ENCODE measurements around the gene ZNF844.
"Not testable (repeated sequence)": the region's sequence is repeated elsewhere in the genome, so short reads cannot be mapped to it uniquely, and the experiment has no call there.

Gene ZNF844

DNA sequence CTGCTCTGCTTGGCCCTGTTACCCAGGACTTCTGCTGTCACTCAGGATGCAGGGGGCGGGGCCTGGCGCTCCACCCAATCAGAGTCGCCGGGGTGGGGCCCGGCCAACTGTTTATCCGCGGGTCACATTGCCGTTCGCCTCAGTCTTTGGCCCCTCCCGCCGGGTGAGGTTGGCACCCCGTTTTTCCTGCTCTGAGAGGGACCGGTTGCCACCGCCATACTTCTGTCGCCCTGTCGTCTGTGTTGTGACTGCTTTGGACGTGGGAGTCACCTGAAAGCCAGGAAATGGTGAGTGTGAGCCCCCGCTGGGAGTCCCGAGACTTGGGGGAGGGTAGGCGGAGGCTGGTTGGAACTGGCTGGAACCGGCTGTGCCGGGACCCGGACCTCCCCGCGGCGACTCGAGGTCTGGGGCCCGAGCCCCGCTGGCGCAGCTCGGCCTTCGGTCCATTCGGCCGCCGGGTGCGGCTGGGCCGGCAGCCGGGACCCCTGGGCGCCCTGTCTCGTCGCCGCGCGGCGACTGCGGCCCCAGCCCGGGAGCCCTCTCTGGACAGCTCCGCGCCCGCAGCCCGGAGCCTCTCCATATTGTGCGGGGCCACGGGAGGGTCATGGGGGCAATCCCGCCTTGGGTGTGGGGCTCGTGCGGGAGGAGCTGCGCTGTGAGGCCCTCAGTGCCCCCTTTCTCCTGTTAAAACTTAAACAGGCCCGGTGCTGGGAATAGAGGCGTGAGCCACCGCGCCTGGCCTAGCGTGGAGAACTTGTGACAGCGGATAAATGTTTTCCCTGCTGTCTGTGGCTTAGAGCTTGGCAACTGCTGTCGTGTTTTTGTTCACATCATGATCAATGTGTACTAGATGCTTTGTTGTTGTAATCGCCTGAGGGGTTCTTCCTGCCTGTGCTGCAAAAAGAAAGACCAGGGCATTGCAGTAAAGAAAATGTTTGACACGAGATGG lies at the start of gene ZNF844:
Gene ZNF844 (plus strand): TSS at position 142 of the 949 bp plus-strand sequence. CDS start 143 bp downstream, at position 285.
- DNase-seq (ENCODE audit: low spot score): peak; percentile 76

DNA sequence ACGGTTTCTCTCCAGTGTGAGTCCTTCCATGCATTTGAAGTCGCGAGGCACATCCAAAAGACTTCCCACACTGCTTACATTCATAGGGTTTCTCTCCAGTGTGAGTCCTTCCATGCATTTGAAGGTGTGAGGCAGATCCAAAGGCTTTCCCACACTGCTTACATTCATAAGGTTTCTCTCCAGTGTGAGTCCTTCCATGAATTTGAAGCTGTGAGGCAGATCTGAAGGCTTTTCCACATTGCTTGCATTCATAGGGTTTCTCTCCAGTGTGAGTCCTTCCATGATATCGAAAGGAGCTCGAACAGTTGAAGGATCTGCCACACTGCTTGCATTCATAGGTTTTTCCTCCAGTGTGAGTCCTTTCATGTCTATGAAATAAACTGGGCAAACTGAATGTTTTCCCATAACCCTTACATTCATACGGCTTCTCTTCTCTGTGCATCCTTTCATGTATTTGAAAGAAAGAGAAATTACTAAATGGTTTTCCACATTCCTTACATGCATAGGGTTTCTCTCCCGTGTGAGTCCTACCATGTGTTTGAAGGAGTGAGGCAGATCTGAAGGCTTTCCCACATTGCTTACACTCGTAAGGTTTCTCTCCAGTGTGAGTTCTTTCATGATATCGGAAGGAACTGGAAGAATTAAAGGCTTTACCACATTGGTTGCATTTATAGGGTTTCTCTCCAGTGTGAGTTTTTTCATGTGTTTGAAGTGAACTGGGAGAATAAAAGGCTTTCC lies 49.3 kb upstream of the ZNF844 start:
- no peak for DNase-seq (ENCODE audit: low spot score)

- DNase-seq (ENCODE audit: low spot score): no peak
Observed at GRCh38 chr19:12015753-12016116, 48.8 kb upstream of the ZNF844 start.

GRCh38 chr19:12034198-12034597 lies 30.3 kb upstream of the ZNF844 start:
- no peak for DNase-seq (ENCODE audit: low spot score)

- DNase-seq (ENCODE audit: low spot score): no peak
Observed at GRCh38 chr19:12034620-12035019, 29.9 kb upstream of the ZNF844 start.

GRCh38 chr19:12035220-12036172 lies 29.0 kb upstream of the ZNF844 start, which contains the start of gene ZNF433:
ZNF433 (minus strand) TSS chr19:12035679; CDS start chr19:12035539, 140 bp downstream.
- DNase-seq (ENCODE audit: low spot score): peak; percentile 78

GRCh38 chr19:12042893-12043292 lies 21.6 kb upstream of the ZNF844 start:
- DNase-seq (ENCODE audit: low spot score): no peak

GRCh38 chr19:12043752-12044422 lies 20.6 kb upstream of the ZNF844 start:
- no peak for DNase-seq (ENCODE audit: low spot score)

DNA sequence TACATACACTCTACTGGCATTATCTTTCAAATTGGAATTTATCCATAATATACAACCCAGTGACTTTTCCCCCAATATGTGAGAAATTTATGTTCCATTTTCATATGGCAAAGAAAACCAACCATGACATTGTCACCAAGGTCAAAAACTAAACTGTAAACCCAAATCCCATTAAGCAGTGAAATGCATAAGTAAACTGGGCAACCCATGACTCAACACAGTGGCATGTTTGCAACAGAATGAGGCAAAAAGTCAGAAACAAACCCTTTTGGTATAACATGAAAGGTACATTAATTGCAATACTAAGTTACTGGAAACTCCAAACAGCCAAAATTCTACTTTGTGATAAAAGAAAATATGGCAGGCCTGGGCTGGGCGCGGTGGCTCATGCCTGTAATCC lies 16.7 kb upstream of the ZNF844 start:
- no peak for DNase-seq (ENCODE audit: low spot score)

- no peak for DNase-seq (ENCODE audit: low spot score)
Observed at GRCh38 chr19:12052091-12052496, 12.4 kb upstream of the ZNF844 start.

GRCh38 chr19:12052497-12053169 lies 11.9 kb upstream of the ZNF844 start, which contains the start of gene ZNF878:
ZNF878 (minus strand) TSS chr19:12052961; CDS start chr19:12052801, 160 bp downstream.
- peak; percentile 41 for DNase-seq (ENCODE audit: low spot score)

DNA sequence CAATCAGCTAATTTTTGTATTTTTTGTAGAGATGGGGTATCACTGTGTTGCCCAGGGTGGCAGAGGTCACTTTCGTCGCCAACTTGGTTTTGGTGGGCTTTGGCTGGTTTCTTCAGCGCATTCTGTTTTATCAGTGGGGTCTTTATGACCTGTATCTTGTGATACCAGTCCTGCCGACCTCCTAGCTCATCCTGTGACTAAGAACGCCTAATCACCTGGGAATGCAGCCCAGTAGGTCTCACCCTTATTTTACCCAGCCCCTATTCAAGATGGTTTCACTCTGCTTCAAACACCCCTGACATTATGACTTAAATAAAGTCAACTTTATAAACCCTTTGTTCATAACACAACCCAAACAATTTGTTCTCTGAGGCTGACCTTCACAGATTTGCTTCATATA lies 8.7 kb upstream of the ZNF844 start:
- no peak for DNase-seq (ENCODE audit: low spot score)

- DNase-seq (ENCODE audit: low spot score): no peak
Observed at GRCh38 chr19:12075538-12076139, 11.1 kb downstream of the ZNF844 start.

GRCh38 chr19:12076331-12076730 lies 11.8 kb downstream of the ZNF844 start:
- not testable (repeated sequence) for DNase-seq (ENCODE audit: low spot score)

GRCh38 chr19:12077375-12077774 lies 12.8 kb downstream of the ZNF844 start:
- DNase-seq (ENCODE audit: low spot score): no peak

DNA sequence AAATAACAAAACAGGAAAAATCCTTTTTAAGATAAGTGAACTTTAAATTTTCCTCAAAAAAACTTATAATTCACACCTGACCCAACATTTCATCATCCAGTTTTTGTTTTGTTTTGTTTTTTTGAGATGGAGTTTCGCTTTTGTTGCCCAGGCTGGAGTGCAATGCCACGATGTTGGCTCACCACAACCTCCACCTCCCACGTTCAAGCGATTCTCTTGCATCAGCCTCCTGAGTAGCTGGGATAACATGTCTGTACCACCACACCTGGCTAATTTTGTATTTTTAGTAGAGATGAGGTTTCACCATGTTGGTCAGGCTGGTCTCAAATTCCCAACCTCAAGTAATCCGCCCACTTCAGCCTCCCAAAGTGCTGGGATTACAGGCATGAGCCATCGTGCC lies 18.8 kb downstream of the ZNF844 start:
- DNase-seq (ENCODE audit: low spot score): not testable (repeated sequence)

DNA sequence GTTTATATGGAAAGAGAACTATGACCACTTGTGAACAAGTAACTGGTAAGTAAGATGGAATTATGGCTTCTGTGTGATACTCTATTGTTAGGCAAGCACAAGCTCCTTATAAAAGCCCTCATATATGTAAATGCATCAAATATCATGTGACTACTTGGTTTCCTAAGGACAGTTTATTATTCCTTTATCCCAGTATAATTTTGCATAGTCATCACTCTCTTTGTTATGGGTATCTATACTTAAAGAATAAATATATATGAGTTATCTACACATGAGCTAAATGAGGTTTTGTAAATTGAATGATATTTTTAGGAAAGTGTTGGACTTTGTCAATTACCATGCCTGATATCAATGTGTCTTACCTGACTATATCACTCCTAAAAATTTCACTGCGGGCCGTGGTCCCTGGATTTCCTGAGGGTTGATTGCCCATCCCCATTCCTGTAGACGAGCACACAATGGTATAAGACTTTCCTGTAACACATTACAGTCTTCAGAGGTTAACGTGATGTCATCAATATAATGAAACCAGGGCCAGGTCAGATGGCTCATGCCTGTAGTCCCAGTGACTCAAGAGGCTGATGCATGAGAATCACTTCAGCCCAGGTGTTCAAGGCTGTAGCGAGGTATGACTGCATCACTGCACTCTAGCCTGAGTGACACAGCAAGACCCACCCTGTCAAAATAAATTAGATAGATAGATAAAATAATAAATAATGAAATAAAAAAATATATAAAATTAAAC lies 20.7 kb downstream of the ZNF844 start:
- DNase-seq (ENCODE audit: low spot score): no peak

- peak; percentile 60 for DNase-seq (ENCODE audit: low spot score)
Observed at GRCh38 chr19:12090807-12091206, 26.3 kb downstream of the ZNF844 start.

Data from hematopoietic multipotent progenitor cell treated with erythropoietin and hydrocortisone succinate and interleukin-3 and kit ligand, for 15 days (in vitro differentiated cells).